Motor neuron (in vitro differentiated cells): ENCODE data around the gene GRIK4. TPM values are rescaled to one million over a fixed set of nuclear protein-coding genes. Genes with fewer than 3 reads are reported as not detected.

Experiments
- ATAC-seq, 8 experiments: fragments of 200-7000 bp; cut with Tn5 transposase; replicated peaks in 6 of 8; 2 replicates each; pipeline ENCODE4 v1.8.0; 2021; ENCODE audit warnings: mild to moderate bottlenecking in 8 of 8, moderate library complexity in 8 of 8
- H3K27ac ChIP-seq, 2 donors: fragments of 250-450 bp; sonication (Bioruptor Pico); 2 replicates each; pipeline ENCODE4 v1.9.0; 2021; ENCODE audit warnings: antibody characterized with exemption in 2 of 2, mild to moderate bottlenecking in 2 of 2, moderate library complexity in 1 of 2
- H3K4me1 ChIP-seq, 2 donors: fragments of 250-450 bp; sonication (Bioruptor Pico); replicated peaks in 1 of 2; 2 replicates each; pipeline ENCODE4 v1.6.1; 2021; ENCODE audit warnings: antibody characterized with exemption in 2 of 2, mild to moderate bottlenecking in 2 of 2, moderate library complexity in 1 of 2
- H3K4me3 ChIP-seq, 5 donors: fragments of 250-450 bp; sonication (Bioruptor Pico); 2 replicates each; pipeline ENCODE4 v1.9.0; 2021; ENCODE audit warnings: antibody characterized with exemption in 5 of 5, mild to moderate bottlenecking in 5 of 5, moderate library complexity in 4 of 5
- WGBS, 10 experiments: fragments of 450-650 bp; shearing (Covaris generic); methylation state at CpG; one replicate each; pipeline ENCODE4 v1.0.0; 2022; 5-methylcytosine and 5-hydroxymethylcytosine counted together
- in situ Hi-C, 9 experiments: fragments of 400-800 bp; cut with MboI; loops; one replicate each; pipeline ENCODE4 v1.15.0; 2021; ENCODE audit warnings: low sequenced_read_pairs in 9 of 9, low pct_unique_long_range_greater_than_20kb in 2 of 9; ENCODE audit not compliant: unreplicated experiment in 9 of 9
- total RNA-seq, 8 experiments: library from RNA; unstranded; fragments of 300-600 nt; gene quantifications; 2 replicates each; pipeline versions ENCODE4 v1.2.3 to v1.2.4, GENCODE V29; 2022

GRIK4 gene
- total RNA-seq, 8 experiments from 2014 or later: 0.75 to 11.1 (median 1.7) TPM

DNA sequence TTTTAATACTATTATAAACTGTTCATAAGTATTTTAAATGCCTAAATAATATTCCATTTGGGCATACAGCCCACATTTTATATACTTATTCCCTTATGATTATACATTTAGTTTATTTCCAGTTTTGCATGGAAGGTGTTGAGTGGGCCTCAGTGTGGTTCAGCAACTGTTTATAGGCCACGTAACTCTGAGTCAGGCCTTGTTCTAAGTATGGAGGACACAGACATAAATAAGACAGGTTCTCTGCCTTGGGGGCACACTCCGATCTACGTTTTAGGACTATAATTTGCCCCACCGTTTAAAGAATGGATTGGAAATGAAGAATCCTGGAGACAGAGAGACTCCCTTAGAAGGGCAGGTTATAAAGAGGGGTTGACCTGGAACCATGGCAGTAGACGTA, 300.2 kb downstream of the GRIK4 start:
- Histone ChIP-seq H3K4me1 (no peaks in the 10 kb centered on the region), H3K27ac (no peak overlapping the region), H3K4me3 (no peak overlapping the region)
- in situ Hi-C loops: loop anchor here in 2 of 9 experiments (25.0 kb wide), 1 partner anchor 299 kb away; the partner anchor contains the start of gene GRIK4 (in 2 of the 2)
- ATAC-seq: no peak
- 54 to 100% (median 87%) methylated on average over 1 to 5 of the region's 5 CpGs; no CpG with 5 or more reads in 1 of the 10 experiments for WGBS, 10 experiments

DNA sequence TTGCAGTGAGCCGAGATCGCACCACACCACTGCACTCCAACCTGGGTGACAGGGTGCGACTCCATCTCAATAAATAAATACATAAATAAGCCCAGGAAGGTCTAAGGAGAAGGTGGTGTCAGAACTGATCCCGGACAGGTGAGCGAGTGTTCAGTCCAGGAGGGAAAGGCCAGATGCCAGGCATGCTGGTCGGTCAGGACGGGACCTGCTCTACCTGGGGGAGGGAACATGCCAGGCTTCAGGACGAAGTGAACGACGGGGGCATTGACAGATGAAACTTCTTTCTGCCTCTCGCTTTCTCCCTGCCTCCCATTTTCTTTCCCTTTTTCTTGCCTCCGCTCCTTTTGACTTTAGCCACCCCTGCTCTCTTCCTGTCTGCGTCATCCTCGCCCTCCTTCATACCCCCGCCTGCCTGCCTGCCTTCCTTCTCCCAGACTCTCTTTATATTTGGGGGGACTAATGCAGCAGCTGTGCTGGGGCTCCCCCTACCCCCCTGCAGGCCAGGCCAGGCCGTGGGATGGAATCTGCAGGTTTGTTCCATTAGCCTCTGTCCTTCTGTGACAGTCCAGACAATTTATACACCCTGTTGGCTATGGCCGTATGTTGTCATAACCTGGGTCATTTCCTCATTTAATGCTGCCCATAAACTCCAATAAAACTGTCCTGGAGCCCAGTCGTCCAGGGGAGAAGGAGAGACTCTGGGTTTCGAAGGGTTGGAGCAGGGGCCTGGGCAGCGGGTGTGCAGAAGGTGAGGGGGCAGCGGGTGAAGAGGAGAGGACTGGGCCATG, 303.2 kb downstream of the GRIK4 start:
- WGBS, 10 experiments: 66 to 100% (median 83%) methylated on average over 1 to 12 of the region's 21 CpGs; no CpG with 5 or more reads in 2 of the 10 experiments
- ATAC-seq: peak in 1 of 8 experiments; percentile 36
- in situ Hi-C loops: loop anchor here in 2 of 9 experiments (25.0 kb wide), 1 partner anchor 302 kb away; the partner anchor contains the start of gene GRIK4 (in 2 of the 2)
- no peak overlapping the region for H3K27ac ChIP-seq
- no peaks in the 10 kb centered on the region for H3K4me1 ChIP-seq
- no peak overlapping the region for H3K4me3 ChIP-seq

DNA sequence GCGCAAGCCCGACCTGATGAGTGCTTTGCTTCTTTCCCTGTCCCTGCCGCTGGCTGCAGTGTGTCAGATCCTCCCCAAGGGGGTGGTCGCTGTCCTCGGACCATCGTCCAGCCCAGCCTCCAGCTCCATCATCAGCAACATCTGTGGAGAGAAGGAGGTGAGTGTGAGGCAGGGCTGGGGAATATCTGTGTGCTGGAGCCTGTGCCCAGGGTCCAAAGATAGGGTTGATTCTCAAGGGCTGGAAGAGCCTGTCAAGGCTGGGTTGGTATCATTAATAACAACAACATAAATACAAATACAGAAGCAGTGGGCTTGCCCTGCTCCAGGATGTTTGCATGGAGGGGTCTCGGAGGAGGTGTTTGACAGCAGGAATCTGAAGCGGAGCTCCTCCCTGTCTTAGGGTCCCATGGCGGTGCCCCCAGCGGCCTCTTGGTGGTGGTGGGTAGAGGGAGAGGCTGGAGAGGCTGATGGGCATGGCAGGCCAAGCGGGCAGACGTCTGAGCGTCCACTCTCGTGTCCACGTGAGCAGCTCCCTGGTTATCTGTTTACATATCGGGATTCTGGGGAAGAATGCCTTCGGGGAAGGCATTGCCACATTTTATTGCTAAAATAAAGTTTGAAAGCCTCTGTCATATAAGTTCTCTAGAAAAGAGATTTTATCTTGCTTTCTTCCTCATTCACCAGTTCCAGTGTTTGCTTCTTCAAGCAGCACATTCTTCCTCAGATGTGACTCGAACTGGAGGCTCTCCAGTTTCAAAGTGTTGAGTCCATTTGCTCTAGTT, 304.0 kb downstream of the GRIK4 start:
- H3K27ac ChIP-seq: no peak overlapping the region
- 50 to 100% (median 73%) methylated on average over 1 to 8 of the region's 18 CpGs; no CpG with 5 or more reads in 2 of the 10 experiments for WGBS, 10 experiments
- no peaks in the 10 kb centered on the region for H3K4me1 ChIP-seq
- ATAC-seq: peak in 2 of 8 experiments; percentile 5 to 55
- H3K4me3 ChIP-seq: no peak overlapping the region
- in situ Hi-C loops: loop anchor here in 2 of 9 experiments (25.0 kb wide), 1 partner anchor 303 kb away; the partner anchor contains the start of gene GRIK4 (in 2 of the 2)

DNA sequence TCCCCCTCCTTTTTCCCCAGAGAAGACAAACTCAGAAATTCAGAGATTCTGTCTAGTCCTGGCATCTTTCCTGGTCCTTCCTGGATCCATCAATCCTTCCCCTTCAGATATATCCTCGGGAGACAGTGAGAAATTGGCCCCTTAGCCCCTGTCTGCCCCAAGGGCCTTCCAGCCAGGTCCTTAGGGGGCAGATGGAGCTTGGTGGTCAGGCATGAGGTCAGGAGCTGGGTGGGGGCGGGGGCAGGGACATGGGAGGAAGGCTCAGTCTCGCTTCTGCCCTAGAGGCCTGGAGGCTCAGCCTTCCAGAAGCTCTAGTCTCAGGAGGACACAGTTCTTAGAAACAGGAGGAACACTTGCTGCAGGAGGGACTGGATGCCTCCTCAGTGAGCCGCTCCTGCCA, 304.6 kb downstream of the GRIK4 start:
- WGBS, 10 experiments: 38 to 100% (median 90%) methylated on average over 1 to 2 of the region's 4 CpGs; no CpG with 5 or more reads in 7 of the 10 experiments
- ATAC-seq: no peak
- in situ Hi-C loops: loop anchor here in 2 of 9 experiments (25.0 kb wide), 1 partner anchor 304 kb away; the partner anchor contains the start of gene GRIK4 (in 2 of the 2)
- Histone ChIP-seq H3K27ac (no peak overlapping the region), H3K4me1 (no peaks in the 10 kb centered on the region), H3K4me3 (no peak overlapping the region)

DNA sequence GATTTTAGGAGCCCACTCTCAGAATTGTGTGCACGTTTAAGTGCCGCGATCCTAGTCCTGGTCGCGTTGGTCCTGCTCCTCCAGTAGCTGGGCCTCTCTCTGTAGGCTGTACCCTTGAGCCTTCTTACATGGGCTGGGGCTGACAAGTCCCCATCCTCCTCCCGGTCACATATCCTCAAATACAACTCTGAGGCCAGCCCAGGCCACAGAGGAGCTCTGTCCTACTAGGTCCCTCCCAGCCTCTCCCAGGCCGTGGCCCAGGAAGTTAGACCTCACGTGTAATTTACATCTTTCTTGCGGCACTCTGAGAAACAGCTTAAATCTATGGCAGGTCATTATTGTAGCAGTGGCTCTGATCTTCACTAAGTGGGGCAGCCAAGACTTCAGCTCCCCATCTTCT, 305.2 kb downstream of the GRIK4 start:
- peak in 4 of 8 experiments; percentile 4 to 23 (median 8) for ATAC-seq
- no peak overlapping the region for H3K4me3 ChIP-seq
- no peak overlapping the region for H3K27ac ChIP-seq
- 33 to 92% (median 85%) methylated on average over 1 to 8 of the region's 9 CpGs; no CpG with 5 or more reads in 4 of the 10 experiments for WGBS, 10 experiments
- H3K4me1 ChIP-seq: no peaks in the 10 kb centered on the region
- in situ Hi-C loops: loop anchor here in 2 of 9 experiments (25.0 kb wide), 1 partner anchor 304 kb away; the partner anchor contains the start of gene GRIK4 (in 2 of the 2)

- ATAC-seq: peak in 4 of 8 experiments; percentile 49 to 99 (median 98)
- no peak overlapping the region for H3K4me3 ChIP-seq
- WGBS, 10 experiments: 13 to 50% methylated on average over 2 of the region's 2 CpGs; no CpG with 5 or more reads in 8 of the 10 experiments
- in situ Hi-C loops: loop anchor here in 2 of 9 experiments (25.0 kb wide), 1 partner anchor 305 kb away; the partner anchor contains the start of gene GRIK4 (in 2 of the 2)
- H3K4me1 ChIP-seq: no peaks in the 10 kb centered on the region
- H3K27ac ChIP-seq: no peak overlapping the region
Measured at GRCh38 chr11:120817158-120817557, 305.6 kb downstream of the GRIK4 start.

- H3K4me1 ChIP-seq: no peaks in the 10 kb centered on the region
- H3K27ac ChIP-seq: no peak overlapping the region
- in situ Hi-C loops: loop anchor here in 2 of 9 experiments (25.0 kb wide), 1 partner anchor 306 kb away; the partner anchor contains the start of gene GRIK4 (in 2 of the 2)
- no peak overlapping the region for H3K4me3 ChIP-seq
- ATAC-seq: no peak
- WGBS, 10 experiments: 40 to 100% (median 83%) methylated on average over 1 to 7 of the region's 8 CpGs; no CpG with 5 or more reads in 1 of the 10 experiments
Measured at GRCh38 chr11:120818097-120818496, 306.5 kb downstream of the GRIK4 start.

DNA sequence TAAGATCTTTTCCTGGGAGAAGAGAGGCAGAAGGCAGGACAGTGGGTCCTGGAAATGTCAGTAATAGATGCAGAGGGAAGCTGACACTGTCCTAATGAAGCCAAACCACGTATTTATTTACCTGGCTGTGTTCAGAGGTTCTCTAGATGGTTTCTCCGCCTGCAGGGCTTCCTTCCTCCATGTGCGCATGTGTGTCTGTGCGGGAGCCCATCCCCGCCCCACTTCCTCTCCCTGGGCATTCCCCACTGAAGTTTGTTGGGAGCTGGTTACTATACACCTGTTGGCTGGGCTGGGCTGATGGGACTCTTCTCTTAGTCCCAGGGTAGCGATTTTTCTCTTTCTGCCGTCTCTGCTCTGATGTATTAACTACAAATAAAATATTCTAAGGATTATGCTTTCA, 307.5 kb downstream of the GRIK4 start:
- no peak for ATAC-seq
- no peak overlapping the region for H3K27ac ChIP-seq
- in situ Hi-C loops: loop anchor here in 2 of 9 experiments (25.0 kb wide), 1 partner anchor 307 kb away; the partner anchor contains the start of gene GRIK4 (in 2 of the 2)
- no peak overlapping the region for H3K4me3 ChIP-seq
- no peaks in the 10 kb centered on the region for H3K4me1 ChIP-seq
- WGBS, 10 experiments: 7 to 62% (median 35%) methylated on average over 3 to 6 of the region's 7 CpGs; no CpG with 5 or more reads in 6 of the 10 experiments

DNA sequence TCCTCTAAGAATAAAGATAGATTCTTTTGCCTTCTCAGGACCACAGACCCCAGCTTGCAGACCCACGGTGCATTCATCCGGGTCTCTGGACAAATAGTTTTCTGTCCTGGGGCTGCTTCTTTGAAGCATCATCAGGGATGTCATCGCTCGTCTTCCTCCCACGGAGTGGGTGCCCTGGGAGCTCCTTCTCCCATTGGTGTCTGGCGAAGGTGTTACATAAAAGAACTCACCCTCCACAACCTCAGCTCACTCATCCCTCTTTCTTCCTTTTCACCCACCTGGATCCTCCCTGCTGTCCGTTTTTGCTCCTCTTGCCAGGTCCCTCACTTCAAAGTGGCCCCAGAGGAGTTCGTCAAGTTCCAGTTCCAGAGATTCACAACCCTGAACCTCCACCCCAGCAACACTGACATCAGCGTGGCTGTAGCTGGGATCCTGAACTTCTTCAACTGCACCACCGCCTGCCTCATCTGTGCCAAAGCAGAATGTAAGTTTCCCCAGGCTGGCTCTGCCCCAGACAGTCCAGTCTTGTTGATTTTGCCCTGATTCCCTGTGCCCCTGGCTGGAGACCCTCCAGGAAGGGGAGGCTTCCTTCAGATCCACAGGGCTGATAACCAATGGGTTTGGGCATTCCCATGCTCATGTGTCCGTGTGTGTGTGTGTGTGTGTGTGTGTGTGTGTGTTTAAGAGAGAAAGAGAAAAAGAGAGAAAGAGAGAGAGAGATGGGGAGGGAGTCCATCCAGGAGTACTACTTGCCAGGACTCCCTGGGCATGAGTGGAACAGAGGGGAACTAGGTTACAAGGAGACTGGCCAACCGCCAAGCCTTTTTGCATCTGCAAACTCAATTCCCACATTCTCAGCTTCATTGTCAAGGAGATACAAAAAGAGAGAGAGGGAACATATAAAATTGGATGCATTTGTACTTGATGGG, 308.2 kb downstream of the GRIK4 start:
- in situ Hi-C loops: loop anchor here in 2 of 9 experiments (25.0 kb wide), 1 partner anchor 307 kb away; the partner anchor contains the start of gene GRIK4 (in 2 of the 2)
- Histone ChIP-seq H3K27ac (no peak overlapping the region), H3K4me1 (no peaks in the 10 kb centered on the region), H3K4me3 (no peak overlapping the region)
- 6 to 89% (median 77%) methylated on average over 1 to 11 of the region's 12 CpGs; no CpG with 5 or more reads in 2 of the 10 experiments for WGBS, 10 experiments
- peak in 3 of 8 experiments; percentile 48 to 84 (median 54) for ATAC-seq

DNA sequence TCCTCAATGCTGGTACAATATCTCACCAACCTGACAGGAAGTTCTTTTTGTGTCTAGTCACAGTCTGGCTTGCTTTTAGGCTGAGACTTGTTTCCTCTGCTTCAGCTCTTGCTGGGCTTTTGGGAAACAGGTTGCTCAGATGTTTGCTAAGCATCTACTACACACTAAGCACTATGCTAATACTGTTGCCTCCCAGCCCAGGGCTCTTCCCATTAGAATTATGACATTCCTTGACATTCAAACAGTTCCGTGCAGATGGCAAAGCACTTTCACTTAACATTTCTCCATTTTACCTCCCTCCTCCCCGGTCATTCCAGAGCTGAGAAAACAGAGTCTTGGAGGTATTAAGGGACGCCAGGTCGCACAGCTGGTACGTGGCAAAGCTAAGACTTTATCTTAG, 311.6 kb downstream of the GRIK4 start:
- ATAC-seq: peak in 3 of 8 experiments; percentile 78 to 98 (median 86)
- 40 to 100% (median 76%) methylated on average over 1 to 4 of the region's 5 CpGs; no CpG with 5 or more reads in 3 of the 10 experiments for WGBS, 10 experiments
- Histone ChIP-seq H3K4me3 (no peak overlapping the region), H3K4me1 (no peaks in the 10 kb centered on the region), H3K27ac (no peak overlapping the region)
- in situ Hi-C loops: loop anchor here in 2 of 9 experiments (25.0 kb wide), 1 partner anchor 311 kb away; the partner anchor contains the start of gene GRIK4 (in 2 of the 2)

DNA sequence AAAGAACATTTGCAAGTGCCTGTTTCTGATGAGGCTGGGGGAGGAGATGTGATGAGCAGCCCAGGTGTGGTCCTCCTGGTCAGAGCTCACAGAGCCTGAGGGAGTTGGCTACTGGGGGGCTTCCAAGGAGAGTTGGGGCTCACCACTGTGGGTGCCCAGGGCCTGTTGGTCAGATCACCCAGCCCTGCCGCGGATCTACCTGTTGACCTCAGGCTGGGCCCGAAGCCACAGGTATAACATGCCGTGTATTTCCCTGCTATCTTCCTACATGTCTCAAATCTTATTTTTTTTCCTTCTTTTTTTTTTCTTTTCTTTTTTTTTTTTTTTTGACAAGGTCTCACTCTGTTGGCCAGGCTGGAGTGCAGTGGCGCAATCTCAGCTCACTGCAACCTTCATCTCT, 312.7 kb downstream of the GRIK4 start:
- in situ Hi-C loops: loop anchor here in 2 of 9 experiments (25.0 kb wide), 1 partner anchor 312 kb away; the partner anchor contains the start of gene GRIK4 (in 2 of the 2)
- H3K4me3 ChIP-seq: no peak overlapping the region
- no peak for ATAC-seq
- 69 to 100% (median 95%) methylated on average over 1 to 5 of the region's 5 CpGs; no CpG with 5 or more reads in 2 of the 10 experiments for WGBS, 10 experiments
- H3K4me1 ChIP-seq: peaks cover 2 to 4% of the 10 kb centered on the region in 2 donors
- H3K27ac ChIP-seq: no peak overlapping the region
